Hepatocyte (in vitro differentiated cells): Measurements from ENCODE around the gene FAM3D. TPM values are rescaled to one million over a fixed set of nuclear protein-coding genes. Genes with fewer than 3 reads are reported as not detected.
"Not testable (repeated sequence)": the region's sequence is repeated elsewhere in the genome, so short reads cannot be mapped to it uniquely, and the experiment has no call there.

Experiments used
- DNase-seq: peaks from one replicate; pipeline ENCODE4 v3.0.0-alpha.2; 2016; ENCODE audit warnings: low spot score
- H2AFZ ChIP-seq: fragments of 200-600 bp; sonication (generic); 2 replicates; pipeline ENCODE4 v1.6.0; 2016; ENCODE audit warnings: antibody characterized with exemption, mild to moderate bottlenecking
- H3K27ac ChIP-seq: fragments of 200-600 bp; sonication (generic); 2 replicates; pipeline ENCODE4 v1.5.1; 2016; ENCODE audit warnings: mild to moderate bottlenecking
- H3K27me3 ChIP-seq: fragments of 200-600 bp; sonication (generic); 2 replicates; pipeline ENCODE4 v1.6.1; 2016
- H3K36me3 ChIP-seq: fragments of 200-600 bp; sonication (generic); replicated peaks from 2 replicates; pipeline ENCODE4 v1.5.1; 2016; ENCODE audit warnings: low read depth; ENCODE audit not compliant: insufficient read depth
- H3K4me1 ChIP-seq: fragments of 200-600 bp; sonication (generic); 2 replicates; pipeline ENCODE4 v1.5.1; 2016; ENCODE audit warnings: mild to moderate bottlenecking, moderate library complexity; ENCODE audit not compliant: insufficient read depth
- H3K4me2 ChIP-seq: fragments of 200-600 bp; sonication (generic); 2 replicates; pipeline ENCODE4 v1.6.0; 2016
- H3K4me3 ChIP-seq: fragments of 200-600 bp; sonication (generic); 2 replicates; pipeline ENCODE4 v1.5.1; 2016; ENCODE audit warnings: mild to moderate bottlenecking
- H3K79me2 ChIP-seq: fragments of 200-600 bp; sonication (generic); 2 replicates; pipeline ENCODE4 v1.6.0; 2017; ENCODE audit warnings: mild to moderate bottlenecking
- H3K9me2 ChIP-seq: fragments of 200-600 bp; sonication (generic); replicated peaks from 2 replicates; pipeline ENCODE4 v1.6.0; 2017; ENCODE audit warnings: mild to moderate bottlenecking; ENCODE audit not compliant: insufficient read depth
- H3K9me3 ChIP-seq: fragments of 200-600 bp; sonication (generic); 2 replicates; pipeline ENCODE4 v1.5.1; 2016; ENCODE audit warnings: low read depth, mild to moderate bottlenecking
- H4K20me1 ChIP-seq: fragments of 200-600 bp; sonication (generic); 2 replicates; pipeline ENCODE4 v1.6.0; 2016; ENCODE audit warnings: mild to moderate bottlenecking; ENCODE audit not compliant: insufficient read depth, poor library complexity, severe bottlenecking
- EZH2 ChIP-seq: fragments of 200-600 bp; sonication (generic); IDR thresholded peaks from 2 replicates; pipeline ENCODE4 v1.6.1; 2016; ENCODE audit warnings: antibody characterized with exemption, mild to moderate bottlenecking, borderline replicate concordance
- EZH2phosphoT487 ChIP-seq: fragments of 200-600 bp; sonication (generic); IDR thresholded peaks from one replicate; pipeline ENCODE4 v1.6.1; 2018; ENCODE audit warnings: antibody characterized with exemption, mild to moderate bottlenecking, low read depth, moderate library complexity; ENCODE audit not compliant: unreplicated experiment, severe bottlenecking
- WGBS: methylation state at CpG from one replicate; pipeline ENCODE4 v1.1.6; 2016; ENCODE audit warnings: low lambda C conversion rate; ENCODE audit errors: missing lambda C conversion rate; 5-methylcytosine and 5-hydroxymethylcytosine counted together
- polyA plus RNA-seq: library from polyadenylated mRNA; unstranded; fragments of >200 nt; fragmentation: Nextera tagmentation; extraction: Ambion mirVana; gene quantifications from 2 replicates; pipeline ENCODE4 v1.2.1, GENCODE V29; 2016
- total RNA-seq: library from RNA; depleted of rRNA; stranded (reverse); fragments of >200 nt; gene quantifications from 2 replicates; pipeline ENCODE4 v1.2.3, GENCODE V29; 2014
- TF ChIP-seq, protein P1 (sequence below): fragments of 200-600 bp; sonication (generic); IDR thresholded peaks from 2 replicates; pipeline ENCODE4 v1.5.1; 2016; ENCODE audit warnings: antibody characterized with exemption, mild to moderate bottlenecking; ENCODE audit not compliant: poor library complexity

Gene FAM3D
- total and polyA plus RNA-seq, 2 experiments from 2014 or later = 4.3 to 4.5 TPM

DNA sequence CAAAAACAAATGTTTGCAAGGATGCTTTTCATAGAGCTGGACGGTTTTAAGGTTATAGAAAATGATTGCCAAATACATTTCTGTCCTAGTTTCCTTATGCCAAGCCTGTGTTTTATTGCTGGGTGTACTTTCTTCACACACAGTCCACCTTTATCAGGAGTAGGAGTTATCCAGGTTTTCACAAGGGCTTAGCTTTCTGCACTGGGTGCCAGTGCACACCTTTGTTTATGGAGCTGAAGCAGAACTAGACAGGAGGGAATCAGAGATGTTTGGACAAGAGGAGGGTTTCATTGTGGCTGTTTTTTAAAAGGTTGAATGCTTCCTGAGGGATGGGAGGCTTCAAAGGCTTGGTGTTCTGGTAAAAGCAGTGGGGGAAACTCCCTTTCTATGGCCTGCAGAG, 29.5 kb upstream of the FAM3D start:
- TF ChIP-seq EZH2phosphoT487 (no peak), EZH2 (no peak)
- TF ChIP-seq, protein P1, sequence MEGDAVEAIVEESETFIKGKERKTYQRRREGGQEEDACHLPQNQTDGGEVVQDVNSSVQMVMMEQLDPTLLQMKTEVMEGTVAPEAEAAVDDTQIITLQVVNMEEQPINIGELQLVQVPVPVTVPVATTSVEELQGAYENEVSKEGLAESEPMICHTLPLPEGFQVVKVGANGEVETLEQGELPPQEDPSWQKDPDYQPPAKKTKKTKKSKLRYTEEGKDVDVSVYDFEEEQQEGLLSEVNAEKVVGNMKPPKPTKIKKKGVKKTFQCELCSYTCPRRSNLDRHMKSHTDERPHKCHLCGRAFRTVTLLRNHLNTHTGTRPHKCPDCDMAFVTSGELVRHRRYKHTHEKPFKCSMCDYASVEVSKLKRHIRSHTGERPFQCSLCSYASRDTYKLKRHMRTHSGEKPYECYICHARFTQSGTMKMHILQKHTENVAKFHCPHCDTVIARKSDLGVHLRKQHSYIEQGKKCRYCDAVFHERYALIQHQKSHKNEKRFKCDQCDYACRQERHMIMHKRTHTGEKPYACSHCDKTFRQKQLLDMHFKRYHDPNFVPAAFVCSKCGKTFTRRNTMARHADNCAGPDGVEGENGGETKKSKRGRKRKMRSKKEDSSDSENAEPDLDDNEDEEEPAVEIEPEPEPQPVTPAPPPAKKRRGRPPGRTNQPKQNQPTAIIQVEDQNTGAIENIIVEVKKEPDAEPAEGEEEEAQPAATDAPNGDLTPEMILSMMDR = no peak
- H3K79me2 ChIP-seq = no peaks in the 10 kb centered on the region

DNA sequence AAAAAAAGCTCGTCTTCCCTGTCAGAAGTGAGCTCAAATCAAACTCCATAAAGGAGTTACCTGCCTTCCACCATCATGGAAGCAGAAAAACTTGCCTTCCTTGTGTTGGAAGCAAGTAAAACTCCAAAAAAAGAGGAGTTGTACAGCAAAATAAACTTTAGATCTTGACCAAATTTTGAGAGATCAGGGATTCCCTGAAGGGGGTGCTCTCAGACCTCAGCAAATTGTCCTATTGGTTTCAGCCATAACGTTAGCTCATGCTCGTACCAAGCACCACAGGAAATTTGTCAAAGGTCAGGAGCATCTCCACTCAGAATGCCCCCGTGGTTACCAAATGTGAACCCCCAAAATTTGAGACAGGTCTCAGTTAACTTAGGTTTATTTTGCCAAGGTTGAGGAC, 28.7 kb upstream of the FAM3D start:
- H4K20me1 ChIP-seq, H3K27me3 ChIP-seq, H2AFZ ChIP-seq, H3K27ac ChIP-seq, H3K36me3 ChIP-seq, H3K9me2 ChIP-seq, DNase-seq, H3K4me1 ChIP-seq, H3K4me2 ChIP-seq, H3K4me3 ChIP-seq, H3K9me3 ChIP-seq, H3K79me2 ChIP-seq: not testable (repeated sequence)
- WGBS = 83% methylated on average over 4 of the region's 4 CpGs

More for the DNA sequence above, 29.5 kb upstream of the FAM3D start:
- H3K4me1 ChIP-seq = no peaks in the 10 kb centered on the region
- no peak overlapping the region for H3K27ac ChIP-seq
- H4K20me1 ChIP-seq = no peaks in the 10 kb centered on the region
- H3K4me2 ChIP-seq = no peak overlapping the region
- no peak for DNase-seq
- 60% methylated on average over 1 of the region's 1 CpG for WGBS
- H3K4me3 ChIP-seq = no peak overlapping the region
- H3K9me3 ChIP-seq = peaks cover 9% of the 10 kb centered on the region
- H2AFZ ChIP-seq = no peak overlapping the region
- H3K36me3 ChIP-seq = no peaks in the 10 kb centered on the region
- H3K9me2 ChIP-seq = no peaks in the 10 kb centered on the region
- H3K27me3 ChIP-seq = no peaks in the 10 kb centered on the region

DNA sequence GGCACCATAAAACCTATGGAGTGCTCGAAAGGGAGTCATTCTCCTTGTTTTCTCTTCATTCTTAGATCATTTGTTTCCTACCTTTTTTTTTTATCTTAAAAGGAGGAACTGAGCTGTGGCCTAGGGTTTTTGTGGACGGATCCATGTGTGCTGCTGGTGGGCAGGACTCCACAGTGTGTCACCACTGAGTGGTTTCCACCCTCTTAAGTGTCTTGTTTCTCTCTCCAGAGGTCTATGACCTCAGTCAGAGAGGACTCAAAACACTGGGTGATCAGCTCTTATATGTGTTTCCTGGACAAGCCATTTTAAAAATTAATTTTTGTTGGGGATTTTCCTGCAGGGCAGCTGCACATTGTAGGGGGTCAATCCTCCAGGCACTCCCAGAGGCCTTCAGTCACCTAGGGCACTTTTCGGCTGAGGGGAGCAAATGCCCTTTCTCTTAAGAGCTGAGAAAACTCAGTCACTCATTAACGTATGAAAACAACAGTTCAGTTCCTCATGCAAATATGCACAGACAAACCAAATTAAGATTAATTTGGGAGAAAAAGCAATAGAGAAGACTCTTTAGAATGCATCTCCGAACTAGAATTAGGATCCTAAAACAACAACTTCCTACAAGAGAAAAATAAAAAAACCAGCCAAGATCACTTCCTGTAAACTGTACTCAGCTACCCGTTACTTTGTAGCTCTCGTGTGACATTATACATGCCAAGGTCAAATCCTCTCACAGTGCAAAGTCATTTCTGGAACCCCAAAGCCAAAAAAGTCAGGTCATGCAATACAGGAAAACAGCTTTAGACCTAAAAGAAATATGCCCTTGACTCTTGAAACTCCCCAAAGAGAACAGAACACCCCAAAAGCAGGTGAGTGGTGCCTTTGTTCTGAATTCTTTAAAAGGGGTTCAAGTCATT, 27.6 kb upstream of the FAM3D start:
- no peaks in the 10 kb centered on the region for H3K79me2 ChIP-seq
- no peaks in the 10 kb centered on the region for H3K36me3 ChIP-seq
- no peaks in the 10 kb centered on the region for H3K27me3 ChIP-seq
- no peak overlapping the region for H3K4me3 ChIP-seq
- H4K20me1 ChIP-seq = no peaks in the 10 kb centered on the region
- no peak overlapping the region for H2AFZ ChIP-seq
- no peak for DNase-seq
- no peak overlapping the region for H3K4me2 ChIP-seq
- H3K4me1 ChIP-seq = no peaks in the 10 kb centered on the region
- 88% methylated on average over 7 of the region's 7 CpGs for WGBS
- H3K9me2 ChIP-seq = no peaks in the 10 kb centered on the region
- no peak overlapping the region for H3K27ac ChIP-seq
- no peak for TF ChIP-seq EZH2
- TF ChIP-seq, protein P1 = no peak
- no peak for TF ChIP-seq EZH2phosphoT487
- H3K9me3 ChIP-seq = peaks cover 9% of the 10 kb centered on the region

DNA sequence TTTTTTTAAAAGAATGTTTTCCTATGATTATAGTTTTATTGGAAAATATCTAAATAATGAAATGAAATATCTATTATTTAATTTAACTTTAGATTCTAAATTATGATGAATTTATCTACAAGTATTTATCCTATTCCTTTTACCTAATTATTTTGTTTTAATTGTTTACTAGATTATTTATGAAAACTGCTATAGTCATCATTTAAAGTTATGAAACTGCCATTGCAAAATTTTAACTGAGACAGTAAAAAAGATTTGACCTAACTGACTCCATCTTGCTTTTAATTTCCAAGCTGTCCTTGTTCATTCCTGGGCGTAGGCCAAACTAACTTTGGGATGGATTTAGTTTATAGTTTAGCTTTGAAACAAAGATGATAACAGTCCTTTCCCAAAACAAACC, 25.9 kb upstream of the FAM3D start:
- H4K20me1 ChIP-seq = no peaks in the 10 kb centered on the region
- no peak overlapping the region for H3K4me2 ChIP-seq
- H3K27ac ChIP-seq = no peak overlapping the region
- no peaks in the 10 kb centered on the region for H3K9me2 ChIP-seq
- H2AFZ ChIP-seq = no peak overlapping the region
- H3K36me3 ChIP-seq = no peaks in the 10 kb centered on the region
- peaks cover 9% of the 10 kb centered on the region for H3K9me3 ChIP-seq
- H3K27me3 ChIP-seq = no peaks in the 10 kb centered on the region
- H3K4me1 ChIP-seq = no peaks in the 10 kb centered on the region
- H3K4me3 ChIP-seq = no peak overlapping the region
- WGBS = 93% methylated on average over 1 of the region's 1 CpG
- H3K79me2 ChIP-seq = no peaks in the 10 kb centered on the region
- no peak for TF ChIP-seq EZH2phosphoT487
- TF ChIP-seq, protein P1 = no peak
- TF ChIP-seq EZH2 = no peak
- DNase-seq = no peak
